ENCODE results near the gene BACH1.
A peak's percentile ranks its signal among the peaks of the same experiment; 100 is the strongest.

The BACH1 gene

GRCh38 chr21:29334717-29335428 is 36.2 kb downstream of the BACH1 start:
- H3K36me3 ChIP-seq (ENCODE audit: insufficient read depth, low read length): no peaks in the 10 kb centered on the region
- no peaks in the 10 kb centered on the region for H3K27me3 ChIP-seq (ENCODE audit: control insufficient read depth in 1 of 2, insufficient read depth in 2 of 2, low read length in 2 of 2)
- no peak overlapping the region for H3K27ac ChIP-seq (ENCODE audit: low read depth, low read length)
- H3K9me3 ChIP-seq (ENCODE audit: low read length): no peaks in the 10 kb centered on the region
- H3K9ac ChIP-seq (ENCODE audit: low read length): no peak overlapping the region
- H3K4me3 ChIP-seq (ENCODE audit: low read depth in 1 of 2, low read length in 2 of 2): no peak overlapping the region
- peaks cover 22% of the 10 kb centered on the region for H3K4me1 ChIP-seq (ENCODE audit: insufficient read depth, low read length)

GRCh38 chr21:29335720-29336119 is 37.0 kb downstream of the BACH1 start:
- no peak overlapping the region for H3K27ac ChIP-seq (ENCODE audit: low read depth, low read length)
- H3K4me1 ChIP-seq (ENCODE audit: insufficient read depth, low read length): peaks cover 29% of the 10 kb centered on the region
- H3K9ac ChIP-seq (ENCODE audit: low read length): no peak overlapping the region
- no peaks in the 10 kb centered on the region for H3K9me3 ChIP-seq (ENCODE audit: low read length)
- no peaks in the 10 kb centered on the region for H3K36me3 ChIP-seq (ENCODE audit: insufficient read depth, low read length)
- H3K4me3 ChIP-seq (ENCODE audit: low read depth in 1 of 2, low read length in 2 of 2): no peak overlapping the region
- H3K27me3 ChIP-seq (ENCODE audit: control insufficient read depth in 1 of 2, insufficient read depth in 2 of 2, low read length in 2 of 2): no peaks in the 10 kb centered on the region

- H3K9me3 ChIP-seq (ENCODE audit: low read length): no peaks in the 10 kb centered on the region
- H3K4me3 ChIP-seq (ENCODE audit: low read depth in 1 of 2, low read length in 2 of 2): no peak overlapping the region
- H3K4me1 ChIP-seq (ENCODE audit: insufficient read depth, low read length): peaks cover 30% of the 10 kb centered on the region
- H3K9ac ChIP-seq (ENCODE audit: low read length): no peak overlapping the region
- H3K27ac ChIP-seq (ENCODE audit: low read depth, low read length): no peak overlapping the region
- no peaks in the 10 kb centered on the region for H3K27me3 ChIP-seq (ENCODE audit: control insufficient read depth in 1 of 2, insufficient read depth in 2 of 2, low read length in 2 of 2)
- no peaks in the 10 kb centered on the region for H3K36me3 ChIP-seq (ENCODE audit: insufficient read depth, low read length)
Measured at GRCh38 chr21:29338256-29338655, 39.5 kb downstream of the BACH1 start.

GRCh38 chr21:29340228-29340627 is 41.5 kb downstream of the BACH1 start:
- H3K9me3 ChIP-seq (ENCODE audit: low read length): no peaks in the 10 kb centered on the region
- H3K9ac ChIP-seq (ENCODE audit: low read length): no peak overlapping the region
- no peaks in the 10 kb centered on the region for H3K27me3 ChIP-seq (ENCODE audit: control insufficient read depth in 1 of 2, insufficient read depth in 2 of 2, low read length in 2 of 2)
- no peak overlapping the region for H3K4me3 ChIP-seq (ENCODE audit: low read depth in 1 of 2, low read length in 2 of 2)
- no peaks in the 10 kb centered on the region for H3K36me3 ChIP-seq (ENCODE audit: insufficient read depth, low read length)
- H3K4me1 ChIP-seq (ENCODE audit: insufficient read depth, low read length): peaks cover 41% of the 10 kb centered on the region
- H3K27ac ChIP-seq (ENCODE audit: low read depth, low read length): no peak overlapping the region

GRCh38 chr21:29342363-29342957 is 43.7 kb downstream of the BACH1 start:
- Histone ChIP-seq H3K4me1 (ENCODE audit: insufficient read depth, low read length) (peaks cover 49% of the 10 kb centered on the region), H3K9ac (ENCODE audit: low read length) (no peak overlapping the region), H3K36me3 (ENCODE audit: insufficient read depth, low read length) (no peaks in the 10 kb centered on the region), H3K9me3 (ENCODE audit: low read length) (no peaks in the 10 kb centered on the region), H3K27ac (ENCODE audit: low read depth, low read length) (peak overlapping the region; percentile 67), H3K27me3 (ENCODE audit: control insufficient read depth in 1 of 2, insufficient read depth in 2 of 2, low read length in 2 of 2) (no peaks in the 10 kb centered on the region), H3K4me3 (ENCODE audit: low read depth in 1 of 2, low read length in 2 of 2) (peak overlapping the region; percentile 21 to 24)

GRCh38 chr21:29343519-29343918 is 44.8 kb downstream of the BACH1 start:
- peaks cover 59% of the 10 kb centered on the region for H3K4me1 ChIP-seq (ENCODE audit: insufficient read depth, low read length)
- H3K9me3 ChIP-seq (ENCODE audit: low read length): no peaks in the 10 kb centered on the region
- H3K27me3 ChIP-seq (ENCODE audit: control insufficient read depth in 1 of 2, insufficient read depth in 2 of 2, low read length in 2 of 2): no peaks in the 10 kb centered on the region
- peak overlapping the region; percentile 57 for H3K27ac ChIP-seq (ENCODE audit: low read depth, low read length)
- H3K36me3 ChIP-seq (ENCODE audit: insufficient read depth, low read length): no peaks in the 10 kb centered on the region
- no peak overlapping the region for H3K9ac ChIP-seq (ENCODE audit: low read length)
- H3K4me3 ChIP-seq (ENCODE audit: low read depth in 1 of 2, low read length in 2 of 2): no peak overlapping the region

- Histone ChIP-seq H3K27me3 (ENCODE audit: control insufficient read depth in 1 of 2, insufficient read depth in 2 of 2, low read length in 2 of 2) (no peaks in the 10 kb centered on the region), H3K9ac (ENCODE audit: low read length) (no peak overlapping the region), H3K4me3 (ENCODE audit: low read depth in 1 of 2, low read length in 2 of 2) (no peak overlapping the region), H3K27ac (ENCODE audit: low read depth, low read length) (no peak overlapping the region), H3K36me3 (ENCODE audit: insufficient read depth, low read length) (no peaks in the 10 kb centered on the region), H3K4me1 (ENCODE audit: insufficient read depth, low read length) (peaks cover 51% of the 10 kb centered on the region), H3K9me3 (ENCODE audit: low read length) (no peaks in the 10 kb centered on the region)
Measured at GRCh38 chr21:29346281-29346680, 47.6 kb downstream of the BACH1 start.

- Histone ChIP-seq H3K27me3 (ENCODE audit: control insufficient read depth in 1 of 2, insufficient read depth in 2 of 2, low read length in 2 of 2) (no peaks in the 10 kb centered on the region), H3K4me3 (ENCODE audit: low read depth in 1 of 2, low read length in 2 of 2) (no peak overlapping the region), H3K27ac (ENCODE audit: low read depth, low read length) (no peak overlapping the region), H3K36me3 (ENCODE audit: insufficient read depth, low read length) (no peaks in the 10 kb centered on the region), H3K9me3 (ENCODE audit: low read length) (no peaks in the 10 kb centered on the region), H3K4me1 (ENCODE audit: insufficient read depth, low read length) (peaks cover 54% of the 10 kb centered on the region), H3K9ac (ENCODE audit: low read length) (no peak overlapping the region)
Measured at GRCh38 chr21:29346771-29347170, 48.0 kb downstream of the BACH1 start.

GRCh38 chr21:29347274-29347681 is 48.6 kb downstream of the BACH1 start:
- Histone ChIP-seq H3K27ac (ENCODE audit: low read depth, low read length) (no peak overlapping the region), H3K9ac (ENCODE audit: low read length) (no peak overlapping the region), H3K4me3 (ENCODE audit: low read depth in 1 of 2, low read length in 2 of 2) (no peak overlapping the region), H3K27me3 (ENCODE audit: control insufficient read depth in 1 of 2, insufficient read depth in 2 of 2, low read length in 2 of 2) (no peaks in the 10 kb centered on the region), H3K9me3 (ENCODE audit: low read length) (no peaks in the 10 kb centered on the region), H3K4me1 (ENCODE audit: insufficient read depth, low read length) (peaks cover 50% of the 10 kb centered on the region), H3K36me3 (ENCODE audit: insufficient read depth, low read length) (no peaks in the 10 kb centered on the region)

- no peak overlapping the region for H3K4me3 ChIP-seq (ENCODE audit: low read depth in 1 of 2, low read length in 2 of 2)
- H3K27me3 ChIP-seq (ENCODE audit: control insufficient read depth in 1 of 2, insufficient read depth in 2 of 2, low read length in 2 of 2): no peaks in the 10 kb centered on the region
- H3K4me1 ChIP-seq (ENCODE audit: insufficient read depth, low read length): peaks cover 30% of the 10 kb centered on the region
- no peaks in the 10 kb centered on the region for H3K9me3 ChIP-seq (ENCODE audit: low read length)
- H3K27ac ChIP-seq (ENCODE audit: low read depth, low read length): no peak overlapping the region
- no peaks in the 10 kb centered on the region for H3K36me3 ChIP-seq (ENCODE audit: insufficient read depth, low read length)
- no peak overlapping the region for H3K9ac ChIP-seq (ENCODE audit: low read length)
Measured at GRCh38 chr21:29349702-29350101, 51.0 kb downstream of the BACH1 start.

- no peaks in the 10 kb centered on the region for H3K27me3 ChIP-seq (ENCODE audit: control insufficient read depth in 1 of 2, insufficient read depth in 2 of 2, low read length in 2 of 2)
- H3K9ac ChIP-seq (ENCODE audit: low read length): no peak overlapping the region
- H3K36me3 ChIP-seq (ENCODE audit: insufficient read depth, low read length): no peaks in the 10 kb centered on the region
- H3K9me3 ChIP-seq (ENCODE audit: low read length): no peaks in the 10 kb centered on the region
- peaks cover 30% of the 10 kb centered on the region for H3K4me1 ChIP-seq (ENCODE audit: insufficient read depth, low read length)
- H3K4me3 ChIP-seq (ENCODE audit: low read depth in 1 of 2, low read length in 2 of 2): no peak overlapping the region
- H3K27ac ChIP-seq (ENCODE audit: low read depth, low read length): no peak overlapping the region
Measured at GRCh38 chr21:29350246-29350779, 51.6 kb downstream of the BACH1 start.

GRCh38 chr21:29351691-29352090 is 53.0 kb downstream of the BACH1 start:
- H3K36me3 ChIP-seq (ENCODE audit: insufficient read depth, low read length): no peaks in the 10 kb centered on the region
- no peak overlapping the region for H3K9ac ChIP-seq (ENCODE audit: low read length)
- H3K9me3 ChIP-seq (ENCODE audit: low read length): no peaks in the 10 kb centered on the region
- peaks cover 26% of the 10 kb centered on the region for H3K4me1 ChIP-seq (ENCODE audit: insufficient read depth, low read length)
- no peaks in the 10 kb centered on the region for H3K27me3 ChIP-seq (ENCODE audit: control insufficient read depth in 1 of 2, insufficient read depth in 2 of 2, low read length in 2 of 2)
- H3K4me3 ChIP-seq (ENCODE audit: low read depth in 1 of 2, low read length in 2 of 2): no peak overlapping the region
- H3K27ac ChIP-seq (ENCODE audit: low read depth, low read length): no peak overlapping the region

Data from muscle layer of colon (tissue), 2 donors.